ENCODE results near the gene SPEF1. TPM values are rescaled to one million over a fixed set of nuclear protein-coding genes. Genes with fewer than 3 reads are reported as not detected.
"Not testable (repeated sequence)": the region's sequence is repeated elsewhere in the genome, so short reads cannot be mapped to it uniquely, and the experiment has no call there.

Gene SPEF1, protein sequence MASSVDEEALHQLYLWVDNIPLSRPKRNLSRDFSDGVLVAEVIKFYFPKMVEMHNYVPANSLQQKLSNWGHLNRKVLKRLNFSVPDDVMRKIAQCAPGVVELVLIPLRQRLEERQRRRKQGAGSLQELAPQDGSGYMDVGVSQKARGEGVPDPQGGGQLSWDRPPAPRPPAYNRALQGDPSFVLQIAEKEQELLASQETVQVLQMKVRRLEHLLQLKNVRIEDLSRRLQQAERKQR
- total RNA-seq = 0.54 and 0.55 TPM in 2 replicates
- long read RNA-seq = 0 reads

DNA sequence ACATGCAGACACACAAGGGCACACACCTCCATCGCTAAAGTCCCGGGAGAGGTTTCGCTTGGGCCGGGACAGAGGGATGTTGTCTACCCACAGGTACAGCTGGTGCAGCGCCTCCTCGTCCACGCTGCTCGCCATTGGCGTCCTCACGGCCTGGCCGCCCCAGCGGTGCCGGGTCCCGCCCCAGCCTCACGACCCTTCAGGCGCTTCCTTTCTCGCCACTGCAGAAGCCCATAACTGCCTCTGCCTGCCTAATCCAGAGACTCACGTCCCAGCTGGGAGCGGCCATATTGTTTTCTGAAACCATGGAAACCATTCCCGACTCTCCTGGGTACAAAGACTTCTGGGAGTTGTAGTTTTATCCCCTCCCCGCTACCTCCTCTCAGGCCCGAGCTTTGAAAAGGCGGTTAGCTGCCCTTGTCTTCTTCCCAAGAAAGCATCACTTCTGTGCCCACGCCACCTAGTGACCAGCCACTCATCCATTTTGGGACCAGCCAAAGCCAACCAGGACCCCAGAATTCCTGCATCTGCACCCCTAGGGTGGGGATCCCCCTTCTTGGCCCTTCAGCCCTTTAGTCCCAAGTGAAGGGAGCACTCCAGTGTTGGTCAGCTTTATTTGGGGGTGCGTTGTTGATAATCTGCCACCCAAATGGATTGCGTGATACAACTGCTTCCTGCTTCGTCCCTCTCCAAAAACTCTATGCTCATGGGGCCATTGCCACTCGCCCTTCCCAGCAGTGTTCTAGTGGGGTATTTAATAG is at the start of gene SPEF1:
SPEF1 (minus strand) TSS at position 296 of the 758 bp plus-strand sequence; CDS start at position 135, 161 bp downstream.
- Mint-ChIP-seq H3K4me1 (peaks cover 36% of the 10 kb centered on the region), H3K27me3 (ENCODE audit: low read depth) (peaks cover 50% of the 10 kb centered on the region), H3K4me3 (peak within 1 kb of the TSS; percentile 87), H3K27ac (ENCODE audit: unreplicated experiment) (no peak within 1 kb of the TSS), H3K36me3 (ENCODE audit: low read depth) (peaks cover 2% of the 10 kb centered on the region), H3K9me3 (no peaks in the 10 kb centered on the region)
- DNase-seq (ENCODE audit: low read depth, low spot score) = peak; percentile 67
- TF ChIP-seq, protein P1, sequence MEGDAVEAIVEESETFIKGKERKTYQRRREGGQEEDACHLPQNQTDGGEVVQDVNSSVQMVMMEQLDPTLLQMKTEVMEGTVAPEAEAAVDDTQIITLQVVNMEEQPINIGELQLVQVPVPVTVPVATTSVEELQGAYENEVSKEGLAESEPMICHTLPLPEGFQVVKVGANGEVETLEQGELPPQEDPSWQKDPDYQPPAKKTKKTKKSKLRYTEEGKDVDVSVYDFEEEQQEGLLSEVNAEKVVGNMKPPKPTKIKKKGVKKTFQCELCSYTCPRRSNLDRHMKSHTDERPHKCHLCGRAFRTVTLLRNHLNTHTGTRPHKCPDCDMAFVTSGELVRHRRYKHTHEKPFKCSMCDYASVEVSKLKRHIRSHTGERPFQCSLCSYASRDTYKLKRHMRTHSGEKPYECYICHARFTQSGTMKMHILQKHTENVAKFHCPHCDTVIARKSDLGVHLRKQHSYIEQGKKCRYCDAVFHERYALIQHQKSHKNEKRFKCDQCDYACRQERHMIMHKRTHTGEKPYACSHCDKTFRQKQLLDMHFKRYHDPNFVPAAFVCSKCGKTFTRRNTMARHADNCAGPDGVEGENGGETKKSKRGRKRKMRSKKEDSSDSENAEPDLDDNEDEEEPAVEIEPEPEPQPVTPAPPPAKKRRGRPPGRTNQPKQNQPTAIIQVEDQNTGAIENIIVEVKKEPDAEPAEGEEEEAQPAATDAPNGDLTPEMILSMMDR (conservative IDR thresholded peaks at IDR 0.05) = peak; percentile 52

DNA sequence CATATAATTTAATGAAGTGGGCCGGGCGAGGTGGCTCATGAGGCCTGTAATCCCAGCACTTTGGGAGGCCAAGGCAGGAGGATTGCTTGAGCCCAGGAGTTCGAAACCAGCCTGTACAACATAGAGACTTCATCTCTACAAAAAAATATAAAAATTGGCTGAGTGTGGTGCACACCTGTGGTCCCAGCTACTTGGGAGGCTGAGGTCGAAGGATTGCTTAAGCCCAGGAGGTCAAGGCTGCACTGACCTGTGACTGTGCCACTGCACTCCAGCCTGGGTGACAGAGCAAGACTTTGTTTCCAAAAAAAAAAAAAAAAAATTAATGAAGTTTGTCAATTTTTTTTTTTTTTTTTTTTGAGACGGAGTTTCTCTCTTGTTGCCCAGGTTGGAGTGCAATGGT is 48.6 kb upstream of the SPEF1 start:
- not testable (repeated sequence) for H3K36me3 Mint-ChIP-seq (ENCODE audit: low read depth); H3K4me3 Mint-ChIP-seq; H3K27me3 Mint-ChIP-seq (ENCODE audit: low read depth); H3K27ac Mint-ChIP-seq (ENCODE audit: unreplicated experiment); DNase-seq (ENCODE audit: low read depth, low spot score); H3K9me3 Mint-ChIP-seq; H3K4me1 Mint-ChIP-seq

DNA sequence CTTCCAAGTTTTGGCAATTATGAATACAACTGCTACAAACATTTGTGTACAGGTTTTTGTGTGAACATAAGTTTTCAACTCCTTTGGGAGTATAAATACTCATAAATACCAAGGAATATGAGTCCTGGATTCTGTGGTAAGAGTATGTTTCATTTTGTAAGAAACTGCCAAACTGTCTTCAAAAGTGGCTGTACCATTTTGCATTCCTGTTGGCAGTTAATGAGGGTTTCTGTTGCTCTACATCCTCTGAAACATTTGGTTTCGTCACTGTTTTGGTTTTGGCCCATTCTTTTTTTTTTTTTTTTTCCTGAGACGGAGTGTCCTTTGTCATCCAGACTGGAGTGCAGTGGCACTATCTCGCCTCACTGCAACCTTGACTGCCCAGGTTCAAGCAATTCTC is 47.5 kb upstream of the SPEF1 start:
- H3K27me3 Mint-ChIP-seq (ENCODE audit: low read depth) = no peaks in the 10 kb centered on the region
- no peak overlapping the region for H3K4me3 Mint-ChIP-seq
- peaks cover 3% of the 10 kb centered on the region for H3K36me3 Mint-ChIP-seq (ENCODE audit: low read depth)
- TF ChIP-seq, protein P1 (conservative IDR thresholded peaks at IDR 0.05) = no peak
- peaks cover 5% of the 10 kb centered on the region for H3K4me1 Mint-ChIP-seq
- DNase-seq (ENCODE audit: low read depth, low spot score) = no peak
- H3K27ac Mint-ChIP-seq (ENCODE audit: unreplicated experiment) = no peak overlapping the region
- H3K9me3 Mint-ChIP-seq = no peaks in the 10 kb centered on the region

DNA sequence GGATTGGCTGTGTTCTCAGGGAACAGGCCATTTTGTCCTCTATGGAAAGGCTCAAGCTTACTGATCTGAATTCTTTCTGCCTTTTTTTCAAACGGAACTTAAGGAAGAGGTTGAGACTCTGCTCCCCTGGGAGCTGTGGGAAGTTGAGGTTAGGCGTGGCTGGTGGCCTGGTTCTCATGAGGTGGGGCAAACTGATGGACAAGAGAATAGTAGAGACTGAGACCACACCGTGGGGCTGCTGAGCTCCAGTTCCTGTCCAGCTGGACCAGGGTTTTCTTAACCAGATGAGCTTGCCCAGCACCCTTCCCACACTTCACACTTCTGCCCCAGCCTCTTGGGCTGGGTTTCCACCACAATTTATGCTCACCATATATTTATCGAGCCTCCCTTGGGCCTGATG is 45.2 kb upstream of the SPEF1 start:
- Mint-ChIP-seq H3K27me3 (ENCODE audit: low read depth) (no peaks in the 10 kb centered on the region), H3K27ac (ENCODE audit: unreplicated experiment) (no peak overlapping the region), H3K4me3 (peak overlapping the region; percentile 19), H3K9me3 (no peaks in the 10 kb centered on the region), H3K36me3 (ENCODE audit: low read depth) (peaks cover 3% of the 10 kb centered on the region), H3K4me1 (peaks cover 11% of the 10 kb centered on the region)
- no peak for DNase-seq (ENCODE audit: low read depth, low spot score)
- TF ChIP-seq, protein P1 (conservative IDR thresholded peaks at IDR 0.05) = no peak

DNA sequence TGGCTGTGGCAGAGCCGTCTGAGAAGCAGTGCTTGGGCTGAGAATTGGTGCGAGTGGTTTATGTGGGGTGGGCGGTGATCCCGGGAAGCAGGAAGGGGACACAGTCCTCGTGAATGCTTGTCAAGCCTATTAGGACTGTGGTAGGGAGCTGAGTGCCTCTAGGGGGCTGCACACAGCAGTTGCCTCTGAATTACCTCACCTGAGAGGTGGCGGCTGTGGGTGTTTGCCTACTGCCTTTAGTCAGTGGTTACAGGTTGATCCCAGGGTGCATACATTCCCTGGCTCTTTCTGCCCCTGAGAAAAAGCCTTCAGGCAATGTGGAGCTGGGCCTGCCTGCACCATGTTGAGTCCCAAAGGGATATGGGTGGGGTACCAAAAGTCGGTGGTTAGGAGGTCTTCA is 44.3 kb upstream of the SPEF1 start:
- Mint-ChIP-seq H3K36me3 (ENCODE audit: low read depth) (peaks cover 3% of the 10 kb centered on the region), H3K27ac (ENCODE audit: unreplicated experiment) (no peak overlapping the region), H3K4me3 (peak overlapping the region; percentile 27), H3K27me3 (ENCODE audit: low read depth) (no peaks in the 10 kb centered on the region), H3K4me1 (peaks cover 15% of the 10 kb centered on the region), H3K9me3 (no peaks in the 10 kb centered on the region)
- TF ChIP-seq, protein P1 (conservative IDR thresholded peaks at IDR 0.05) = no peak
- no peak for DNase-seq (ENCODE audit: low read depth, low spot score)

DNA sequence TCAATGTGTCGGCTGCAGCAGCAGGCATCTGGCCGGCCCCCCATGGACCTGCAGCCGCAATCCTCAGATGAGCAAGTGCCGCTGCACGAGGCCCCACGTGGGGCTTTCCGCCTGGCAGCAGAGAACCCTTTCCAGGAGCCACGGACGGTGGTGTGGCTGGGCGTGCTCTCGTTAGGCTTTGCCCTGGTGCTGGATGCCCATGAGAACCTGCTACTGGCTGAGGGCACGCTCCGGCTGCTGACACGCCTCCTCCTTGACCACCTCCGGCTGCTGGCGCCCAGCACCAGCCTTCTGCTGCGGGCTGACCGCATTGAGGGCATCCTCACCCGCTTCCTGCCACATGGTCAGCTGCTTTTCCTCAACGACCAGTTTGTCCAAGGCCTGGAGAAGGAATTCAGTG is 42.6 kb upstream of the SPEF1 start:
- Mint-ChIP-seq H3K4me1 (peaks cover 17% of the 10 kb centered on the region), H3K27ac (ENCODE audit: unreplicated experiment) (no peak overlapping the region), H3K4me3 (no peak overlapping the region), H3K36me3 (ENCODE audit: low read depth) (no peaks in the 10 kb centered on the region), H3K9me3 (no peaks in the 10 kb centered on the region), H3K27me3 (ENCODE audit: low read depth) (no peaks in the 10 kb centered on the region)
- TF ChIP-seq, protein P1 (conservative IDR thresholded peaks at IDR 0.05) = no peak
- no peak for DNase-seq (ENCODE audit: low read depth, low spot score)

Measured in neural crest cell (in vitro differentiated cells).